ENCODE results near the gene PRKCD. TPM values are rescaled to one million over a fixed set of nuclear protein-coding genes. Genes with fewer than 3 reads are reported as not detected.

Gene PRKCD
- total RNA-seq, 1 donor from 2014 or later, result 5.4 TPM

- Mint-ChIP-seq H3K36me3 (ENCODE audit: unreplicated experiment) (no peaks in the 10 kb centered on the region), H3K4me1 (ENCODE audit: low read depth, unreplicated experiment) (peaks cover 7% of the 10 kb centered on the region), H3K27ac (ENCODE audit: unreplicated experiment) (peak overlapping the region; percentile 64), H3K27me3 (ENCODE audit: unreplicated experiment) (peaks cover 20% of the 10 kb centered on the region), H3K4me3 (ENCODE audit: unreplicated experiment) (peak overlapping the region; percentile 86), H3K9me3 (ENCODE audit: unreplicated experiment) (peaks cover 8% of the 10 kb centered on the region)
- no peak for DNase-seq
- TF ChIP-seq CTCF (IDR thresholded peaks at IDR 0.05; ENCODE audit: partially characterized antibody, unreplicated experiment), result no peak
Observed at GRCh38 chr3:53160061-53160659, 849 bp upstream of the PRKCD start.

GRCh38 chr3:53161450-53161819 lies 426 bp downstream of the PRKCD start:
- TF ChIP-seq CTCF (IDR thresholded peaks at IDR 0.05; ENCODE audit: partially characterized antibody, unreplicated experiment), result no peak
- Mint-ChIP-seq H3K9me3 (ENCODE audit: unreplicated experiment) (peaks cover 8% of the 10 kb centered on the region), H3K4me3 (ENCODE audit: unreplicated experiment) (peak overlapping the region; percentile 87), H3K4me1 (ENCODE audit: low read depth, unreplicated experiment) (peaks cover 7% of the 10 kb centered on the region), H3K36me3 (ENCODE audit: unreplicated experiment) (no peaks in the 10 kb centered on the region), H3K27ac (ENCODE audit: unreplicated experiment) (no peak overlapping the region), H3K27me3 (ENCODE audit: unreplicated experiment) (peaks cover 20% of the 10 kb centered on the region)
- DNase-seq, result peak; percentile 36

- no peak for TF ChIP-seq CTCF (IDR thresholded peaks at IDR 0.05; ENCODE audit: partially characterized antibody, unreplicated experiment)
- Mint-ChIP-seq H3K9me3 (ENCODE audit: unreplicated experiment) (peaks cover 8% of the 10 kb centered on the region), H3K36me3 (ENCODE audit: unreplicated experiment) (no peaks in the 10 kb centered on the region), H3K4me3 (ENCODE audit: unreplicated experiment) (peak overlapping the region; percentile 87), H3K27ac (ENCODE audit: unreplicated experiment) (peak overlapping the region; percentile 67), H3K4me1 (ENCODE audit: low read depth, unreplicated experiment) (peaks cover 7% of the 10 kb centered on the region), H3K27me3 (ENCODE audit: unreplicated experiment) (peaks cover 20% of the 10 kb centered on the region)
- peak; percentile 69 for DNase-seq
Observed at GRCh38 chr3:53161820-53162671, 1.0 kb downstream of the PRKCD start.

GRCh38 chr3:53162672-53163443 lies 1.8 kb downstream of the PRKCD start:
- Mint-ChIP-seq H3K4me1 (ENCODE audit: low read depth, unreplicated experiment) (peaks cover 10% of the 10 kb centered on the region), H3K4me3 (ENCODE audit: unreplicated experiment) (peak overlapping the region; percentile 77), H3K9me3 (ENCODE audit: unreplicated experiment) (peaks cover 11% of the 10 kb centered on the region), H3K36me3 (ENCODE audit: unreplicated experiment) (no peaks in the 10 kb centered on the region), H3K27me3 (ENCODE audit: unreplicated experiment) (peaks cover 20% of the 10 kb centered on the region), H3K27ac (ENCODE audit: unreplicated experiment) (peak overlapping the region; percentile 67)
- TF ChIP-seq CTCF (IDR thresholded peaks at IDR 0.05; ENCODE audit: partially characterized antibody, unreplicated experiment), result no peak
- no peak for DNase-seq
